SK-N-MC (cell line): ENCODE data around the gene CALN1.

Experiments used
- EZH2 ChIP-seq: fragments of 200-600 bp; sonication (generic); IDR thresholded peaks from one replicate; pipeline ENCODE4 v1.6.1; 2017; ENCODE audit warnings: antibody characterized with exemption
- POLR2AphosphoS5 ChIP-seq: IDR thresholded peaks from 2 replicates; pipeline ENCODE4 v1.6.1; 2012; ENCODE audit warnings: mild to moderate bottlenecking, low read depth, low read length, borderline replicate concordance

DNA sequence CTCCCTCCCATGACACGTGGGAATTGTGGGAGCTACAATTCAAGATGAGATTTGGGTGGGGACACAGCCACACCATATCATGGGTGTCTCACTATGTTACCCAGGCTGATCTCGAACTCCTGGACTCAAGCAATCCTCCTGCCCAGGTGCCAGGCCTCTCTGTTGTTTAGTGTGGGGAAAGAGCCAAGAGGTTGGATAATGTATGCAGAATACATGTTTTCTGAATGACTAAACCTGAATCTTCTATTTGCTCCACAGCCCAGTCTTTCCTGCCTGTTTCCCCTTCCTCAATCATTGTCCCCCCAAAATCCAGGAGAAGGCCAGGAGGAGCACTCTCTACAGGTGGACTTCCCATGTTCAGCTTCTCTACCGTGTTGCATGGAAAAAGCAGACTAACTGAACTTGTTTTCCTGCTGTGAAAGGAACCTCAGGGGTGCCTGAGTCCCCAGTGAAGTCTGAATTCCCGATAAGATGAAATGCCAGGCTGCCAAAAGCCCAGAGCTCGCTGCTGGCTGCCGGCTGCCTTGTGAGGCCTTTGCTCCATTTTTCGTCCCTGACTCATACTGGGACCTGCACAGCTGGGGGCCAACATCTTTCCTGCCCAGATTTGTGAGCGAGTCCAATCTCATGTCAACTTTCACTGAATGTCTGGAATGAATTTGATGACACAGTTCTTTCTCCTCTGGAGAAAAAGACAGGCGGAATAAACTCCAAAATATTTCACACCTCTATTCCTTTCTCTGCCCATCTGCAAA lies 588.0 kb downstream of the CALN1 start:
- TF ChIP-seq EZH2 (no peak), POLR2AphosphoS5 (no peak)
